GM10266 (cell line): Measurements from ENCODE around the gene DLAT.
"Not testable (repeated sequence)": the region's sequence is repeated elsewhere in the genome, so short reads cannot be mapped to it uniquely, and the experiment has no call there.

Experiments used
- DNase-seq: peaks from one replicate; pipeline ENCODE4 v3.0.0; 2012; ENCODE audit errors: extremely low spot score
- CTCF ChIP-seq: IDR thresholded peaks from 2 replicates; pipeline ENCODE4 v1.5.1; 2012; ENCODE audit warnings: mild to moderate bottlenecking, low read depth; ENCODE audit not compliant: control insufficient read depth, insufficient read depth; ENCODE audit errors: missing control alignments

DLAT gene

DNA sequence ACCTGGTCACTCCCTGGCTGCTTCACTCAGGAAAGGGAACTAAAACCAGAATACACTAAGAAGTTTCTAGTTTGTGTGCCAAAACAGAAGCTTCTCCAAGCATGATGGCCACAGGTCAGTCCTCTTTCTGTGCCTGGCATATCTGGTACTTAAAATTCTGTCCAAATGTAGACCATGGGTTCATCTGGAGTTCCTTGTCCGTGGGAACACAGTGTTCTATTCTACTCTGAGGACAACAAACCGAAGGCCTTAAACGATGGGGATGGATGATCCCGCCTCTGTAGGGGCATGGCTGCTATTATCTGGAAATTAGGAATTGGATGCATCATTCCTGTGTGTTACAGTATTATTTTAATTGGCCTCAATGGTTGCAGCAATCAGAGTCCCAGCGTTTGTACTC lies 6.1 kb upstream of the DLAT start:
- TF ChIP-seq CTCF = no peak

DNA sequence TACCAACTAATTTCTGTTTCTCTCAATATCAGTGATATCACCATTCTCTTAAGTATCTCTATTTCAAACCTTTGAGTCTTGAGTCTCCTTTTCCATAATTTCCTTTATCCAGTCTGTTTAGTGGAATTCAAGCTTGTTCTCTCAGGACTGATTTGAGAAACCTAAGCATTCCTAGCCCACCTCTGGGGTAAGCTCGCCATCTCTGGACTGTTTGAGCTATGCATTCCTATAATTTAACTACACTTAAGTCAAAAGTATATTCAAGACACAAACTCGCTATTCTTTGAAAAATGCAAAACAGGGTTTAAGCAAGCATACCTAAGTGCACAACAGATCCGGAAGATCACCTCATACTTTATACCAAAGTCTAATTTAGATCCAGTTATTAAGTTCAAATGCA lies 2.1 kb upstream of the DLAT start:
- TF ChIP-seq CTCF = peak; percentile 0
- DNase-seq = no peak

More for the DNA sequence above, 6.1 kb upstream of the DLAT start:
- no peak for DNase-seq

DNA sequence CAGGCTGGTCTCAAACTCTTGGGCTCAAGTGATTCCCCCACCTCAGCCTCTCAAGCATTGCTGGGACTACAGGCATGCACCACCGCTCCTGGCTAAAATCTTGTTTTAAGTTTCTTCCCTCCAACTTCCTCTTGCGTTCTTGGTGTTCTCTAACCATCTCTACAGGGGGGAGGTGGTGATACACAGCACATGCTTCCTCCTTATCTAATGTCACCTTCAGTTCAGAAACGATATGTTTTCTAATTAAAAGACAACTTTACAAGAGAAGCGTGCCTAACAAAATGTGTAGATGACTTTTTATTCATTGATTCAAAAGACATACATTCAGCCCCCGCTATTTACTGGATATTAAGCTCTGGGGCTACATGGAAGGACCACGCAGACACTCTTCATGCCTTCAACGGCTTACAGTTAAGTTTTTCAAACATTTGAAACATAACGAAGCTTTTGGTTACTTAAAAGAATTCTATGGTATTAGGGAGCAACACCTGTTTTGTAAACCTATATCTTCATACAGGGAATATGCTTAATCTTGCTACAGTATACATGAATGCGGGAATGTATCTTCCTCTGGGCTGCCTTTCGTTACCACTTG lies 933 bp upstream of the DLAT start:
- no peak for TF ChIP-seq CTCF
- peak; percentile 59 for DNase-seq

DNA sequence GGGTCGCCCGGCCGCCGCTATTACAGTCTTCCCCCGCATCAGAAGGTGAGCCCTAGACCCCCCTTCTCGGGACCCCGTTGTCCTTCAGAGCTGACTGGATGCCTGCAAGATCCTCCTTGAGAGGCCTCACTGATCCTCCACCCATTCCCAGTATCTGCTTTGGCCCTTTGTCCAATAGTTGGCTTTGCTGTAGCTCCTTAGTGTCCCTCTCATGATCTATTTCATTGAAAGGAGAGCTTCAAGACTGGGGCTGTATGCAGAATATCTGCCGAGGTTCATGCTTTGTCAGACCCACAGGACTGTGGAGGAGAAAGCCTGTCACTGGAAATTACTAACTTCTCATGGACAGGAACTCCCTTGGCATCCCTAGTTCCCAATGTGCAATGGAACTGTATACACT lies 499 bp downstream of the DLAT start:
- TF ChIP-seq CTCF = no peak
- DNase-seq = peak; percentile 33

GRCh38 chr11:112026784-112027410 lies 1.7 kb downstream of the DLAT start:
- not testable (repeated sequence) for DNase-seq

GRCh38 chr11:112029460-112029859 lies 4.3 kb downstream of the DLAT start:
- no peak for TF ChIP-seq CTCF
- DNase-seq = no peak

GRCh38 chr11:112033902-112034301 lies 8.7 kb downstream of the DLAT start:
- DNase-seq = no peak
- no peak for TF ChIP-seq CTCF

DNA sequence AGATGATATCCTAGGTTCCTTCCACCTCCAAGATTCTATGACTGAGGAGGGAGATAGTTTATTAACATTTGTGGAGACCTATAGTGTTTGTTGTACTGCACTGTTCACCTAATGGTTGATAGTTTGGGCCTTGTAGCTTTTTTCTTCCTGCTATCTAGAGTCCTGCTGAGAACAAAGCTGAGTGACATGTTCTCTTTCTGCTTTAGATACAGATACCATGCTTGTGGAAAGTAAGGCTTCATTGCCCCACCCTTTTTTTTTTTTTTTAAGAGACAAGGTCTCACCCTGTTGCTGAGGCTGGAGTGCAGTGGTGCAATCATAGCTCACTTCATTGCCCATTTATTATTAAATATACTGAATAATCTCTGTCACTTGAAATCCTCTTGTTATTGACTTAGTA lies 12.3 kb downstream of the DLAT start:
- TF ChIP-seq CTCF = no peak

More for the DNA sequence above, 12.3 kb downstream of the DLAT start:
- DNase-seq = no peak
